Measurements from ENCODE around the gene LSM3. TPM values are rescaled to one million over a fixed set of nuclear protein-coding genes. Genes with fewer than 3 reads are reported as not detected.

The LSM3 gene
- total and polyA plus RNA-seq, 2 of the 4 experiments (the other 2 are of a cell fraction): 3.4 to 11.5 TPM

- DNase-seq: no peak
Measured at GRCh38 chr3:14186854-14187458, 8.3 kb downstream of the LSM3 start.

More at GRCh38 chr3:14186854-14187458, 8.3 kb downstream of the LSM3 start:
- H2BK15ac ChIP-seq (ENCODE audit: low read depth, low read length): no peak overlapping the region
- in situ Hi-C loops (cut with MboI; ENCODE audit: low sequenced_read_pairs) (no loop called here), intact Hi-C loops (cut with micrococcal nuclease) (no loop called here), dilution Hi-C loops (cut with HindIII; ENCODE audit: low sequenced_read_pairs, unreplicated experiment) (no loop called here)
- H2BK5ac ChIP-seq (ENCODE audit: low read depth, low read length, poor library complexity, severe bottlenecking): no peak overlapping the region
- no peaks in the 10 kb centered on the region; the same call in 1 of the 2 replicates for H3K9me1 ChIP-seq (ENCODE audit: insufficient read depth, low read length)
- H3K79me1 ChIP-seq (ENCODE audit: low read depth in 1 of 2, low read length in 2 of 2): peaks cover 11 to 13% of the 10 kb centered on the region in 2 experiments
- no peak overlapping the region for H4K5ac ChIP-seq (ENCODE audit: low read depth, low read length)
- TF ChIP-seq CEBPB (IDR thresholded peaks at IDR 0.05; ENCODE audit: low read depth, low read length): no peak
- TF ChIP-seq RFX5 (IDR thresholded peaks at IDR 0.05; ENCODE audit: low read depth, low read length): no peak
- no peak for TF ChIP-seq USF2 (IDR thresholded peaks at IDR 0.05; ENCODE audit: low read depth, low read length)
- no peak for TF ChIP-seq MAFK (IDR thresholded peaks at IDR 0.05; ENCODE audit: low read depth, low read length)
- TF ChIP-seq SMC3 (IDR thresholded peaks at IDR 0.05; ENCODE audit: low read depth, low read length): no peak
- no peak for TF ChIP-seq NFE2L2 (IDR thresholded peaks at IDR 0.05; ENCODE audit: low read depth, low read length)
- no peak for TF ChIP-seq MXI1 (IDR thresholded peaks at IDR 0.05; ENCODE audit: borderline replicate concordance, low read depth, low read length)
- TF ChIP-seq POLR2A (IDR thresholded peaks at IDR 0.05; ENCODE audit: low read depth, low read length): no peak
- no peak for TF ChIP-seq CHD1 (IDR thresholded peaks at IDR 0.05; ENCODE audit: low read depth, low read length)
- no peak for TF ChIP-seq BHLHE40 (IDR thresholded peaks at IDR 0.05; ENCODE audit: low read depth, low read length)
- no peak for TF ChIP-seq RAD21 (IDR thresholded peaks at IDR 0.05; ENCODE audit: low read length)
- no peaks in the 10 kb centered on the region for H3K9me3 ChIP-seq (ENCODE audit: control insufficient read depth, insufficient read depth, low read length)
- no peak overlapping the region for H2BK20ac ChIP-seq (ENCODE audit: low read depth, low read length)
- H3K27me3 ChIP-seq (ENCODE audit: control insufficient read depth, insufficient read depth, low read length): no peaks in the 10 kb centered on the region
- H3K23ac ChIP-seq (ENCODE audit: low read depth, low read length): no peak overlapping the region
- no peak overlapping the region for H4K8ac ChIP-seq (ENCODE audit: low read depth in 2 of 2, low read length in 2 of 2)
- no peak overlapping the region for H2AK5ac ChIP-seq (ENCODE audit: low read depth, low read length)
- no peak overlapping the region for H3K4ac ChIP-seq (ENCODE audit: low read depth, low read length)
- no peaks in the 10 kb centered on the region for H4K20me1 ChIP-seq (ENCODE audit: insufficient read depth, low read length)
- no peak overlapping the region for H3K4me2 ChIP-seq (ENCODE audit: low read depth, low read length)
- ChIA-PET POLR2A (ENCODE audit: unreplicated experiment) (no interaction called here), CTCF (no interaction called here)
- H3K9ac ChIP-seq (ENCODE audit: low read depth, low read length): no peak overlapping the region
- BruUV-seq (replicated peaks): no TSS peak
- H2AFZ ChIP-seq (replicated peaks; ENCODE audit: low read length, poor library complexity): no peak overlapping the region
- no peak overlapping the region for H3K4me3 ChIP-seq (ENCODE audit: insufficient read depth, low read depth, low read length)
- WGBS, 2 experiments (ENCODE audit: extremely low coverage in 2 of 2, insufficient read length in 1 of 2): no CpG with 5 or more reads among the region's 5 CpGs
- no peak overlapping the region for H4K91ac ChIP-seq (ENCODE audit: insufficient read depth, low read depth, low read length)
- no peak for ATAC-seq (ENCODE audit: low read depth)
- H2BK120ac ChIP-seq (ENCODE audit: low read depth, low read length): no peak overlapping the region
- H3K36me3 ChIP-seq (ENCODE audit: control insufficient read depth, insufficient read depth, low read length): peaks cover 15% of the 10 kb centered on the region
- H3K27ac ChIP-seq (ENCODE audit: insufficient read depth, low read length): no peak overlapping the region
- no peak overlapping the region for H3K14ac ChIP-seq (replicated peaks; ENCODE audit: low read depth, low read length)
- H3K56ac ChIP-seq (ENCODE audit: extremely low read depth, insufficient read depth, low read length): no peak overlapping the region
- H3K18ac ChIP-seq (ENCODE audit: low read depth, low read length): no peak overlapping the region
- no peaks in the 10 kb centered on the region for H3K4me1 ChIP-seq (ENCODE audit: control insufficient read depth, insufficient read depth, low read length)
- no peak overlapping the region for H2AK9ac ChIP-seq (replicated peaks; ENCODE audit: low read depth, low read length, poor library complexity)
